ENCODE results near the gene PCDH9.

Gene PCDH9

GRCh38 chr13:66853564-66853963 lies 376.6 kb downstream of the PCDH9 start:
- H4K20me1 ChIP-seq (ENCODE audit: insufficient read depth, low read length, poor library complexity, severe bottlenecking): no peaks in the 10 kb centered on the region
- H3K27me3 ChIP-seq (ENCODE audit: insufficient read depth, low read length, poor library complexity, severe bottlenecking): no peaks in the 10 kb centered on the region
- H3K4me2 ChIP-seq (ENCODE audit: low read depth, low read length, poor library complexity, severe bottlenecking): no peak overlapping the region
- H2AFZ ChIP-seq (ENCODE audit: low read length): no peak overlapping the region
- no peaks in the 10 kb centered on the region for H3K79me2 ChIP-seq (ENCODE audit: insufficient read depth, low read length)
- H3K36me3 ChIP-seq (ENCODE audit: insufficient read depth, low read length): no peaks in the 10 kb centered on the region
- H3K9ac ChIP-seq (ENCODE audit: low read depth, low read length, poor library complexity, severe bottlenecking): no peak overlapping the region
- H3K4me1 ChIP-seq (ENCODE audit: insufficient read depth, low read length, poor library complexity, severe bottlenecking): no peaks in the 10 kb centered on the region
- H3F3A ChIP-seq (ENCODE audit: low read depth): no peaks in the 10 kb centered on the region
- no peaks in the 10 kb centered on the region for H3K9me3 ChIP-seq (ENCODE audit: insufficient read depth, low read depth, low read length)
- no peak for TF ChIP-seq EZH2phosphoT487 (IDR thresholded peaks at IDR 0.05; ENCODE audit: borderline replicate concordance)
- TF ChIP-seq CTCF (conservative IDR thresholded peaks at IDR 0.05; ENCODE audit: low read length): no peak
- H3K4me3 ChIP-seq (ENCODE audit: low read length, poor library complexity, severe bottlenecking): no peak overlapping the region
- no peaks in the 10 kb centered on the region for H3K9me2 ChIP-seq (replicated peaks; ENCODE audit: low read depth, low read length)

- H2AFZ ChIP-seq (ENCODE audit: low read length): no peak overlapping the region
- H3K4me1 ChIP-seq (ENCODE audit: insufficient read depth, low read length, poor library complexity, severe bottlenecking): no peaks in the 10 kb centered on the region
- H3K27me3 ChIP-seq (ENCODE audit: insufficient read depth, low read length, poor library complexity, severe bottlenecking): no peaks in the 10 kb centered on the region
- TF ChIP-seq CTCF (conservative IDR thresholded peaks at IDR 0.05; ENCODE audit: low read length): no peak
- TF ChIP-seq EZH2phosphoT487 (IDR thresholded peaks at IDR 0.05; ENCODE audit: borderline replicate concordance): no peak
- H3F3A ChIP-seq (ENCODE audit: low read depth): no peaks in the 10 kb centered on the region
- no peaks in the 10 kb centered on the region for H4K20me1 ChIP-seq (ENCODE audit: insufficient read depth, low read length, poor library complexity, severe bottlenecking)
- H3K9ac ChIP-seq (ENCODE audit: low read depth, low read length, poor library complexity, severe bottlenecking): no peak overlapping the region
- no peaks in the 10 kb centered on the region for H3K9me3 ChIP-seq (ENCODE audit: insufficient read depth, low read depth, low read length)
- no peaks in the 10 kb centered on the region for H3K79me2 ChIP-seq (ENCODE audit: insufficient read depth, low read length)
- no peaks in the 10 kb centered on the region for H3K36me3 ChIP-seq (ENCODE audit: insufficient read depth, low read length)
- no peak overlapping the region for H3K4me2 ChIP-seq (ENCODE audit: low read depth, low read length, poor library complexity, severe bottlenecking)
- no peak overlapping the region for H3K4me3 ChIP-seq (ENCODE audit: low read length, poor library complexity, severe bottlenecking)
- no peaks in the 10 kb centered on the region for H3K9me2 ChIP-seq (replicated peaks; ENCODE audit: low read depth, low read length)
Observed at GRCh38 chr13:66849706-66850105, 380.4 kb downstream of the PCDH9 start.

- no peak overlapping the region for H3K4me3 ChIP-seq (ENCODE audit: low read length, poor library complexity, severe bottlenecking)
- no peaks in the 10 kb centered on the region for H3K4me1 ChIP-seq (ENCODE audit: insufficient read depth, low read length, poor library complexity, severe bottlenecking)
- no peak overlapping the region for H2AFZ ChIP-seq (ENCODE audit: low read length)
- no peaks in the 10 kb centered on the region for H3K27me3 ChIP-seq (ENCODE audit: insufficient read depth, low read length, poor library complexity, severe bottlenecking)
- H3K9me3 ChIP-seq (ENCODE audit: insufficient read depth, low read depth, low read length): no peaks in the 10 kb centered on the region
- H3K9ac ChIP-seq (ENCODE audit: low read depth, low read length, poor library complexity, severe bottlenecking): no peak overlapping the region
- no peaks in the 10 kb centered on the region for H3K9me2 ChIP-seq (replicated peaks; ENCODE audit: low read depth, low read length)
- no peaks in the 10 kb centered on the region for H4K20me1 ChIP-seq (ENCODE audit: insufficient read depth, low read length, poor library complexity, severe bottlenecking)
- no peaks in the 10 kb centered on the region for H3K79me2 ChIP-seq (ENCODE audit: insufficient read depth, low read length)
- H3K36me3 ChIP-seq (ENCODE audit: insufficient read depth, low read length): no peaks in the 10 kb centered on the region
- H3F3A ChIP-seq (ENCODE audit: low read depth): no peaks in the 10 kb centered on the region
- TF ChIP-seq CTCF (conservative IDR thresholded peaks at IDR 0.05; ENCODE audit: low read length): no peak
- TF ChIP-seq EZH2phosphoT487 (IDR thresholded peaks at IDR 0.05; ENCODE audit: borderline replicate concordance): no peak
- H3K4me2 ChIP-seq (ENCODE audit: low read depth, low read length, poor library complexity, severe bottlenecking): no peak overlapping the region
Observed at GRCh38 chr13:66847541-66847940, 382.6 kb downstream of the PCDH9 start.

All from Loucy (cell line).